SJSA1 (cell line): ENCODE data around the gene PHF3. TPM values are rescaled to one million over a fixed set of nuclear protein-coding genes. Genes with fewer than 3 reads are reported as not detected.

ENCODE experiments used
- total RNA-seq: library from RNA; depleted of rRNA; stranded (reverse); fragments of >200 nt; shearing (Covaris generic); gene quantifications from 2 replicates; pipeline ENCODE4 v1.2.3, GENCODE V29; 2014; rRNA removed

The PHF3 gene
- total RNA-seq, 1 experiment from 2014 or later: 34.0 TPM

Other genes starting within 250 kb of the PHF3 start
- gene PTP4A1, start 63.3 kb upstream of the PHF3 start, total RNA-seq: 15.7 TPM in 1 of 2 replicates, not detected in the other